ENCODE measurements around the gene ROBO1. TPM values are rescaled to one million over a fixed set of nuclear protein-coding genes. Genes with fewer than 3 reads are reported as not detected.
A peak's percentile ranks its signal among the peaks of the same experiment; 100 is the strongest.

ROBO1 gene
- polyA plus RNA-seq, 4 donors: 80.6 to 111 (median 101) TPM

DNA sequence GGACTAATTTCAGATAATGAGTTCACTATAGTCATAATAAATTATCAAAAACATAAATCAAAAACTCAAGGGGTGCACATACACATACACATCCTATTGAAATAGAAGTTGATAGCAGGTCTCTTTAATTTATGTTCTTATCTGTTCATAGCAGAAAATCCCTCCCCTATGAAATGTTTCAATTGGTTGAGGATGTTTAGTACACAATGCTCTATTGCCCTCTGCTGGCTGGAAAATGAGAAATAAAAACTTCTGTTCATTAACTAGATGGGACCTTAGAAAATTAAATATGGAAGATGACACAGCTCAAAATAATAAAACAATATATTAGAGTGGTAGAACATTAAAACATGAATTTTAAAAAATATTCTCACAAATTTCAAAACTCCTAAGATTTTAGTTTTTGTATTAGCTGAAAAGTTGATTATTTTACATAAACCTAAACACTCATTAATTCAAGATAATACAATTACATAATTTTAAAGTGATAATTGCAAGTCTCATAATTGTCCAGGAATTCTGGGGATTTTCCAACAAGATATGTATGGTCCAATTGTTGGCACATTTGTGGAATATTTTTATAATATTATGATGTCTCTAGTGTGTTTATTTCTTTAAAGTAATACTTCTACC lies 735.0 kb downstream of the ROBO1 start:
- peak in 1 of 4 donors; percentile 44 for DNase-seq (ENCODE audit: low read depth in 4 of 4, low spot score in 3 of 4)

- no peak for DNase-seq (ENCODE audit: low read depth in 4 of 4, low spot score in 3 of 4)
Measured at GRCh38 chr3:79030157-79030556, 737.6 kb downstream of the ROBO1 start.

DNA sequence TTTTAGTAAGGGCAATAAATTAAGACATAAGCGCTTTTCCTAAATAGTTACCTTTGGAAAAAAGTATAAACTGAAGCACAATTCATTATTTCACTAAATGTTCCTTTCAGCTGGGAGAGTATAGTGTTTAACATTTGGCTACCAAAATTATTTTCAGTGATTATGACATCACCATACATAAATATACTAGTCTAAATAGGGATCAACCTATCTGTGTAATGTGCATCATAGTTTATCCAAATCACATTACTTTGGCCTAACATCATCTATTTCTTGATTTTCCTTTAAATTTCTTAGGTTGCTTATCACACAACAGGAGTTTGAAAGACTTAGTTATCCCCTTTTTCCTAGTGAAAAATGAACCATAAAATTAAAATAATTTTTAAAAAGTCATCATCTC lies 738.9 kb downstream of the ROBO1 start:
- no peak for DNase-seq (ENCODE audit: low read depth in 4 of 4, low spot score in 3 of 4)

GRCh38 chr3:79027593-79027992 lies 740.2 kb downstream of the ROBO1 start:
- DNase-seq (ENCODE audit: low read depth in 4 of 4, low spot score in 3 of 4): no peak

- no peak for DNase-seq (ENCODE audit: low read depth in 4 of 4, low spot score in 3 of 4)
Measured at GRCh38 chr3:79019924-79020173, 747.9 kb downstream of the ROBO1 start.

- peak; percentile 68 to 82 (median 80) for DNase-seq (ENCODE audit: low read depth in 4 of 4, low spot score in 3 of 4)
Measured at GRCh38 chr3:79019137-79019923, 748.5 kb downstream of the ROBO1 start.

DNA sequence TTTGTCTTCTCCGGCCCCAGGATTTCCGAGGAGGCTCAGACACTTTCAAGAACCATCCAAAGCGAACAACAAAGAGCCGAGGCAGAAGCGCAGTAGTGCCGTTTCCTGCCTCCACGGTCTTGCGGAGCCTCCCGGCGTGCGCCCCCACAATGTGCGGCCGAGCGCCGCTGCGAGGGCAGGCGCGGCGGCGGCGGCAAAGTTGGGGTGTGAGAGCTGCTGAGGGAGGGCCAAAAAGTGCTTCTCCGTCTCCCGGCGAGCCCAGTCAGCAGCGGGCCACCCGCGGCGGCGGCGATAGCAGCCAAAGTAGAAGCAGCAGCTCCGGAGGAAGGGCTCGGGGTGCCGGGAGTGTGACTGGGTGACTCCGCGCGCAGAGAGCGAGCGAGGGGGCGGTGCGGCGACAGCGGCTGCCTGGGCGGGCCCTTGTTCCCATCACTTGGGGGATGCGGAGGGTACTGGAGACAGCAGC lies 749.1 kb downstream of the ROBO1 start:
- DNase-seq (ENCODE audit: low read depth in 4 of 4, low spot score in 3 of 4): peak in 1 of 4 donors; percentile 48

- no peak for DNase-seq (ENCODE audit: low read depth in 4 of 4, low spot score in 3 of 4)
Measured at GRCh38 chr3:79018265-79018664, 749.5 kb downstream of the ROBO1 start.

DNA sequence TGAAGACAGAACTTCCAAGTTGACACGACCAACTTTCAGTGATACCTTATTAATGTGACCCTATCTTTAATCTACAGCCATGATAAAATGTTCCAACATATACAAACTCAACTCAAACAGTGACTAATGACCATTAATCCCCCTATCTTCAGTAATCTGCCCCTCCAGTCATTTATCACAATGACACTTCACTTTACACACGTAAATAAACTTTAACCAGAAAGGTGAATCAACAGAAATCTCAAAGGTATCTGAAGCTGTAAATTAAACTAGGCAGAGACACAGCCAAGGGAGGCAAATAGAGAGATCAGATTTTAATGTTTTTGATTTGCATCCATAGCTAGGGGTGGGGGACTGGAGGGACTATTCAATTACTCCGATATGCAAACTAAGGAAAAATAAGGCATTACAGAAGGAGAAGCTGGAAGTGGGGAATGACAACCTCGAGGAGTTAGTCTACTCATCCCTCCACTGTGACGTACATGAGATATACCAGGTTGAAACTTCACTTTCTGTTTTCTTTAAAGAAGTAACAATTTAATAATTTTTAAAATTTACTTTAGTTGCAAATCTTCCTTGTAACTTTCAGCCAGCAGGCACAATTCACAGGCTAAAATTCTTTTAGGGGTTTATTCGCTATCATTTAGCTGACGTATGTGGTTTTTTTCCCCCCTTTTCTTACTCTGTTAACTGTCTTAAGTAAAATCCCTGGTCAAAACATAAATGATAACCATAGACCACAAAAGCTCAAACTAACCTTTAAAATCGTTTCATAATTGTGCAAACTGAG lies 751.0 kb downstream of the ROBO1 start:
- DNase-seq (ENCODE audit: low read depth in 4 of 4, low spot score in 3 of 4): no peak

DNA sequence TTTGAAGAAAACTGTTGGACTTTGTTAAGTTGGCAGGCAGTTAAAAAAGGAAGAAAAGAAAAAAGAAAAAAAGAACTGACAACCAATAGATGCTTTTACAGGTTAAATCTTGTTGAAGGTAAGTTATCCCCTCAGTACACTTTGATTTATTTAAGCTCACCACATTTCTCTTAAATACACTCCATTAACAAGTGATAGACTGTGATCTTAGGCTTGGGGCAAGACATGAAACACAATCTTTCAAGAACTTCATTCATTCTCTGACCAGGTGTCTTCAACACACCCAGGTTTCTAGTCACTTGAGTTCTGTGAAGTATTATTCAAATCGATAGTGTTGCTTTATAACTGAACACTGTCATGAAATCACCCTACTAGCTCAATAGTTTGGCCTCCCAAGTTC lies 751.9 kb downstream of the ROBO1 start:
- no peak for DNase-seq (ENCODE audit: low read depth in 4 of 4, low spot score in 3 of 4)

GRCh38 chr3:79012946-79013362 lies 754.8 kb downstream of the ROBO1 start:
- DNase-seq (ENCODE audit: low read depth in 4 of 4, low spot score in 3 of 4): no peak

DNA sequence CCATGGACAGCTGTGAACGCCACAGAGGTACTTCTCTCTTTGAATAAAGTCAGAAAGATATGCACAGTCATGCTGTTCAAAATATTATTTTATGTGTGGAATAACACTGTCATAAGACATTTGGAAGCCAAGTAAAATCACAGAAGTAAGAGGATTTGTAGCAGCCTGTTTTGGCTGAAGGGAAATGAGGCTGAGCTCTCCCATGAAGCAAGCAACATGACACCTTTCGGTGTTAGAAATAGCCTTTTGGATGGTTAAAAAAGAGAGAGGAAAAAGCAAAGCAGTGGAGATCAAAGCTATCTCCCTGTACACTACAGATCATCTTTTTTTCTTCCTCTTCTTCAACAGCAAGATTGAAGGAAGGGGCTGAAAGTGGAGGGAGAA lies 755.3 kb downstream of the ROBO1 start:
- DNase-seq (ENCODE audit: low read depth in 4 of 4, low spot score in 3 of 4): no peak

GRCh38 chr3:79011821-79012529 lies 755.8 kb downstream of the ROBO1 start:
- DNase-seq (ENCODE audit: low read depth in 4 of 4, low spot score in 3 of 4): no peak

DNA sequence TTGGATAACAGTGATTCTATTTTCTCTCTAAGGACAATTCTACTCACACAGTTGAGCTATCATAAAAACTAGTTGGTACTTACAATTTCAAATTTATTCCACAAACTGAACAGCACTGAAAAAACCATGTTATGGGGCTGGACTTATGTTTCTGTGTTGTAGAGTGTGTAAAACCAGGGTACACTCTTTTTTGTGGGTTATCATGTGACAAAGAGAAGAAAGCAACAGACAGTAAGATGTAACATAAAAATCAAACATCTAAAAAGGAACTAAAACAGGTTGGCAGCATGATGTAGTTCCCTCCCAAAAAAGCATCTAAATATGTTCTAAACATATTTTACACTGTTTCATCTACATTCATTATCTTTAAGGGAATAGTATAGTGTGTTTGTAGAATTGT lies 757.9 kb downstream of the ROBO1 start:
- no peak for DNase-seq (ENCODE audit: low read depth in 4 of 4, low spot score in 3 of 4)

DNA sequence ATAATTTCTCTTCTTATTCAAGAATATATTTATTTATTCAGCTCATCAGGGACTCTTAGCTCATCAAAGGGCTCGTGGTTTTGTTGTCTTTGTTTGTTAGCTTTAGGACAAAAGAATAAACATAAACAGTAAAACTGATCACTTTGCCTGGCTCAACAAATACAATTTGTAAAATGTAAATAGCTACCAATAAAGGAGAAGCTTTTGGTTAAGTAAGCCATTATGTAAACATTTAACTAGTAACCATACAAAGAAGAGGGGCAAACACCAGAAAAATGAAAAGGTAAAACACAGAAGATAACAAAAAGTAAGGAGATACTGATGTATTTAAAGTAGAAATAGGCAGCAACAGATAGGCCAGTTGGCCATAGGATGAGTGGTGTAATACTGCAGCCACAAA lies 761.7 kb downstream of the ROBO1 start:
- no peak for DNase-seq (ENCODE audit: low read depth in 4 of 4, low spot score in 3 of 4)

DNA sequence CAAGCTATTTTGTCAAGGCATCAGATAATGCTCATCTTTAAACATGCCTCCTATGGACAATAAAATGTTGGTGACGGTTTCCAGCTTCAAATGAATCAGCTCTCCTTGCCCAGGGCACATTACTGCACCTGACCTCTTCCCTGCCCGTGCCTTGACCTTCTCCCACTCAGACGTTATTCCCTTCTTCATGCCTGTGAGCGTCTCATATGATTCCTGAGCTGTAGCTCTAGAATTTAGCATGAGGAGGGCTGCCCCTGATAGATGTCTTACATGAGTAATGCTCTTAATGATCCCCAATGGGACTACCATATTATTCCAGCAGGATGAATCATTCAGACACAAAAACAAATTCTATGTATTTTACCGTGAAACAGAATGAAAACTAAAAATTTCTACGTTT lies 762.7 kb downstream of the ROBO1 start:
- DNase-seq (ENCODE audit: low read depth in 4 of 4, low spot score in 3 of 4): no peak

- no peak for DNase-seq (ENCODE audit: low read depth in 4 of 4, low spot score in 3 of 4)
Measured at GRCh38 chr3:79003994-79004393, 763.8 kb downstream of the ROBO1 start.

- no peak for DNase-seq (ENCODE audit: low read depth in 4 of 4, low spot score in 3 of 4)
Measured at GRCh38 chr3:79002465-79003372, 765.1 kb downstream of the ROBO1 start.

DNA sequence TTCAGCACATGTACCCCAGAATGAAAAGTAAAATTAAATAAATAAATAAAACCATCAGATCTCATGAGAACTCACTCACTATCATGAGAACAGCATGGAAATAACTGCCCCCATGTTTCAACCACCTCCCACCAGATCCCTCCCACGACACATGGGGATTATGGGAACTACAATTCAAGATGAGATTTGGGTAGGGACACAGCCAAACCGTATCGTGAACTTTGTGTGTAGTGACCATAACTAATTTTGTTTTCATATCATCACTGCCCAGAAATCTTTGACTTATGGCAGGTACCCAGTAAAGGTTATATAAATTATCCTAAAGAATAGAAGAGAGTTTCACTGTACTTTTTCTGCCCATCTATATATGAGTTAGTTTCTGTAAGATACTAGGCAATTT lies 766.5 kb downstream of the ROBO1 start:
- DNase-seq (ENCODE audit: low read depth in 4 of 4, low spot score in 3 of 4): no peak

- no peak for DNase-seq (ENCODE audit: low read depth in 4 of 4, low spot score in 3 of 4)
Measured at GRCh38 chr3:78999139-78999538, 768.7 kb downstream of the ROBO1 start.

Data from right renal pelvis (tissue), 4 donors.